ACC112 (cell line): ENCODE results near the gene MERTK.
A peak's percentile ranks its signal among the peaks of the same experiment; 100 is the strongest.
"Not testable (repeated sequence)": the region's sequence is repeated elsewhere in the genome, so short reads cannot be mapped to it uniquely, and the experiment has no call there.

Experiments
- H2AFZ ChIP-seq: fragments of 200-600 bp; sonication (generic); one replicate; pipeline ENCODE4 v1.6.0; 2017; ENCODE audit warnings: antibody characterized with exemption, low read length; ENCODE audit not compliant: unreplicated experiment
- H3K27ac ChIP-seq: fragments of 200-600 bp; sonication (generic); 2 replicates; pipeline ENCODE4 v1.5.1; 2014; ENCODE audit warnings: low read depth, mild to moderate bottlenecking, antibody characterized with exemption, low read length, moderate library complexity
- H3K27me3 ChIP-seq: fragments of 200-600 bp; sonication (generic); 2 replicates; pipeline ENCODE4 v1.6.1; 2014; ENCODE audit warnings: mild to moderate bottlenecking, antibody characterized with exemption, low read length, moderate library complexity, mixed read lengths; ENCODE audit not compliant: insufficient read depth
- H3K36me3 ChIP-seq: fragments of 200-600 bp; sonication (generic); 2 replicates; pipeline ENCODE4 v1.6.1; 2016; ENCODE audit warnings: mild to moderate bottlenecking, antibody characterized with exemption, low read length, moderate library complexity, mixed read lengths; ENCODE audit not compliant: insufficient read depth
- H3K4me1 ChIP-seq: fragments of 200-600 bp; sonication (generic); one replicate; pipeline ENCODE4 v1.6.1; 2016; ENCODE audit warnings: low read length, mixed read lengths; ENCODE audit not compliant: insufficient read depth, unreplicated experiment, control insufficient read depth
- H3K4me3 ChIP-seq: fragments of 200-600 bp; sonication (generic); 2 replicates; pipeline ENCODE4 v1.5.1; 2014; ENCODE audit warnings: mild to moderate bottlenecking, low read depth, low read length
- H3K79me2 ChIP-seq: fragments of 200-600 bp; sonication (generic); one replicate; pipeline ENCODE4 v1.6.0; 2016; ENCODE audit warnings: low read length; ENCODE audit not compliant: control insufficient read depth, unreplicated experiment, insufficient read depth

MERTK gene

DNA sequence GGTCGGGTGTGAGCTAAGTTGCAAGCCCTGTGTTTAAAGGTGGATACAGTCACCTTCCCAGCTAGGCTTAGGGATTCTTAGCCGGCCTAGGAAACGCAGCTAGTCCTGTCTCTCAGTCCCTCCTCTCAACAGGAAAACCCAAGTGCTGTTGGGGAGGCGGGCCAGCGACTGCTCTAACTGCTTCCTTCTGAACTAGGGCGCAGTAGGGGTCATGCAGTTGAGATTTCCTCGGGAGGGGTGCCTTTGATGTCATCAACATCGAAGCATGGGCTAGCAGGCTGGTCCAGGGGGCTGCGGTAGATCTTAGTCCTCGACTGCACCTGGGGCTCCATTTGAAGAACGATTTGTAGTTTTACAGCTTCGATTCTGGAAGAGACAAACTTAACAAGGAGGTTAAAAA, 141.1 kb downstream of the MERTK start:
- not testable (repeated sequence) for H3K4me1 ChIP-seq, H3K36me3 ChIP-seq, H3K4me3 ChIP-seq, H3K79me2 ChIP-seq, H3K27ac ChIP-seq, H2AFZ ChIP-seq, H3K27me3 ChIP-seq

DNA sequence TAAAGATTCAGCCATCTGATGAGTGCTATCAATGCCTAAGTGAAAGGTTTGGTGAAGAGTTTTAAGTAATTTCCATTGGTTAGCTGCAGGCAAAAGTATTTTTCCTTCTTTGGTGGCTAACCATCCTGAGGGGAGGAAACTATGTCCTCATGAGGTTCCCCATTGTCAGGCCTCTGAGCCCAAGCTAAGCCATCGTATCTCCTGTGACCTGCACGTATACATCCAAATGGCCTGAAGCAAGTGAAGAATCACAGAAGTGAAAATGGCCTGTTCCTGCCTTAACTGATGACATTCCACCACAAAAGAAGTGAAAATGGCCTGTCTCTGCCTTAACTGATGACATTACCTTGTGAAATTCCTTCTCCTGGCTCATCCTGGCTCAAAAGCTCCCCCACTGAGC, 141.7 kb downstream of the MERTK start:
- H2AFZ ChIP-seq, H3K27ac ChIP-seq, H3K27me3 ChIP-seq, H3K79me2 ChIP-seq, H3K4me1 ChIP-seq, H3K36me3 ChIP-seq, H3K4me3 ChIP-seq: not testable (repeated sequence)

DNA sequence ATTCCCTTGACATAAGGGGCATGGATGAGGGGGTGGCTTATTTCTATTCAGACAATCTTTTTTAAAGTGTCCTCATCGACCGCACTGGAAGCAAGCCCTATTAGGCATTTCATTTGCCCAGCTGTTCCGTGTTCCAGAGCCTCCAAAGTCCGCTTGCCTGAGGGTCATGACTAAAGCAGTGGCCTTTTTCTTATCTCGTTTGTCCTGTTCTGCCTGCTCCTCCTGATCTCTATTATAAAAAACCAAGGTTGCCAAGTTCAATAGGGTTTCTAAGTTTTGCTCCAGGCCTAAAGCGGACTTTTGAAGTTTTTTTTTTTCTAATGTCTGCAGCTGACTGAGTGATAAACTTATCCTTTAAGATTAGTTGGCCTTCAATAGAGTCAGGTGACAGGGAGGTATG, 143.1 kb downstream of the MERTK start:
- H3K4me3 ChIP-seq, H3K27ac ChIP-seq, H3K4me1 ChIP-seq, H2AFZ ChIP-seq, H3K27me3 ChIP-seq, H3K36me3 ChIP-seq, H3K79me2 ChIP-seq: not testable (repeated sequence)

DNA sequence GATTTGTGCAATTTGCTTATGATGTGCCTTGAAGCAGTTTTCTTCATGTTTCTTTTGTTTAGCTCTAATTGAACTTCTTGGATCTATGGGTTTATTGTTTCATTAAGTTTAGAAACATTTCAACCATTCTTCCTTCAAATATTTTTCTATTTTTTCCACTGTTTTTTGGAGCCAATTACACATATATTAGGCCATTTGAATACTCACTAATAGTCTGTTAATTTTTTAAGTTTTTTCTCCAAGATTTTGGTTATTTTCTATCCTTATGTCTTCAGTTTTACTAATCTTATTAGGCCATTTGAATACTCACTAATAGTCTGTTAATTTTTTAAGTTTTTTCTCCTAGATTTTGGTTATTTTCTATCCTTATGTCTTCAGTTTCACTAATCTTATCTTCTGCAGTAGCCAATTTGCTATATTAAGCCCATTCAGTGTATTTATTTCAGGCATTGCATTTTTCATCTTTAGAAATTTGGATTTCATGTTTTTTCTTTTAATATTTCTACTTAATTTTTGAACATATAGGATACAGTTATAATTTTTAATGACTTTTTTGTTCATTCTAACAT, 147.1 kb downstream of the MERTK start:
- Histone ChIP-seq H3K36me3 (no peaks in the 10 kb centered on the region), H3K27ac (no peak overlapping the region), H3K27me3 (no peaks in the 10 kb centered on the region), H3K4me1 (no peaks in the 10 kb centered on the region), H3K79me2 (no peaks in the 10 kb centered on the region), H3K4me3 (no peak overlapping the region), H2AFZ (no peak overlapping the region)

DNA sequence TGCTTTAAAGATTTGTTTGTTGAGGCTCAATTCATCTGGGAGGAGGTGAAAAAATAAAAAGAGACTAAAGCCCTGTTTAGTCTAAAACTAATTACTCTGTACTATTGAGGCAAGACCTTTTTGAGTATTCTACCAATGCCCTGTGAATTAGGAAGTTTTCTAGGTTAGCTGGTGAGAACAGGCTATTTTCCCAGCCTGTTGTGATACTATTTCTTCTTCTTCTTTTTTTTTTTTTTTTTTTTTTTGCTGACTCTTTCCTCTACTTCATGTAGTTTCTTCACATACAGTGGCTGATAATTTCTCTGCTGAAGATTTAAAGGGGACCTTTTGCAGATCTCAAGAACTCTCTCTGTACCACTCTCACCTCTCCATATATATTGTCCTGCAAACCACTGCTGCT, 147.8 kb downstream of the MERTK start:
- Histone ChIP-seq H3K27ac (no peak overlapping the region), H3K79me2 (no peaks in the 10 kb centered on the region), H2AFZ (no peak overlapping the region), H3K4me1 (no peaks in the 10 kb centered on the region), H3K4me3 (no peak overlapping the region), H3K27me3 (no peaks in the 10 kb centered on the region), H3K36me3 (no peaks in the 10 kb centered on the region)

DNA sequence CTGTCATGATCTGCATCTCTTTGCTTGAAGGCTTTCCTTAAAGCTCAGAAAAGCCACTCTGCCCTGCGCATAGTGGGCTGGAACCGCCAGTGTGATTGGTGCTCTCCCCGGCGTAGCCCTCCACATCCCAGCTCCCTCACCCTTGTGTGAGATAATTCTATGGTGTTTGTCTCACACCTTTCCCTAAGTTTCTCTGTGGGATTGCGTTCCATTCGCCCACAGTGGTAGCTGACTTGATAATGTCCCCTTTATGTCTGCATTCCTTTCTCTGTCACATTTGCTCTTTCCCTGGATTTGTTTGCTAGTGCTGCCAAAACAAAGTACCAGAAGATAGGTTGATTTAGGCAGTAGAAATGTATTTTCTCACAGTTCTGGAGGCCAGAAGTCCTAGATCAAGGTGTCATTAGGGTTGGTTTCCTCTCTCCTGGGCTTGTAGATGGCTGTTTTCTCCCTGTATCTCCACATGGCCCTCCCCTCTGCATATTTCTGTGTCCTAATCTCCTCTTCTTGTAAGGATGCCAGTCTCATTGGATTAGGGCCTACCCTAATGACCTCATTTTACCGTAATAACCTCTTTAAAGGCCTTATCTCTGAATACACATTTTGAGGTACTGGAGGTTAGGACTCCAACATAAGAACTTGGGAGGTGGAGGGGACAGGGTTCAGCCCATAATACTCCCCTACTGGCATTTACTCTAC, 149.3 kb downstream of the MERTK start:
- Histone ChIP-seq H3K27me3 (no peaks in the 10 kb centered on the region), H2AFZ (no peak overlapping the region), H3K79me2 (no peaks in the 10 kb centered on the region), H3K36me3 (no peaks in the 10 kb centered on the region), H3K4me3 (no peak overlapping the region), H3K4me1 (no peaks in the 10 kb centered on the region), H3K27ac (no peak overlapping the region)

DNA sequence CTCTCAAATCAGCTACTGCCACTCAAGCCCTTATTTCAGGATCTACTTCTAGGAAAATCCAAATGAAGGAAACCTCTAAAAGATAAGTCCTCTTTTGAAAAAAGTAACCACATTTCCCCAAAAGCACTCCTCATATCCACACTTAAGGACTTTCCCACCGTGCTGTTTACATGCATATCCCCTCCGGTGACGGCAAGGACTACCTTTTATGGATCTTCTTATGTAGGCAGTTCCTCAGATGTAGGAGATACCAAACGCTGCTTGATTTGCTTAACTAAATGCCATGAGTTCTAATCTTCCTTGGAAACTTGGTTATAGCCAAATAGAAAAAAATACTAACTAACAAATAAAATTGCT, 149.8 kb downstream of the MERTK start:
- Histone ChIP-seq H3K36me3 (no peaks in the 10 kb centered on the region), H3K27me3 (no peaks in the 10 kb centered on the region), H2AFZ (no peak overlapping the region), H3K79me2 (no peaks in the 10 kb centered on the region), H3K4me1 (peaks cover 1% of the 10 kb centered on the region), H3K4me3 (no peak overlapping the region), H3K27ac (no peak overlapping the region)

DNA sequence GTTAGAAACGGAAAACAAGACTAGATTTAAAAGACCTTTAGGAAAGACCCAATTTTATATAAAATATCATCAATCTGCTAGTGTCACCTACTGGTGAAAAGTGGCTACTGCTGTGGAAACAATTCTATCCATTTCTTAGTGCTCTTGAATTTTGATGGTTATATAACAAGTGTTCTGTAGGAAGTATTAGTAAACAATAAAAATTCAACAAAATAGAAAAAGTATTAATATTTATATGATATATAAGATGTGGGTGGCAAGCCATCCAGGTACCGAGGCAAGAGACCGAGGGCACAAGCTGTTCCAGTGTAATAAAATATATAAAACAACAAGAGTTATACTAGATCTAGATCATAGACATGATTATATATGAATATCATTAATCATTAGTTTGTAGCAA, 150.5 kb downstream of the MERTK start:
- Histone ChIP-seq H3K79me2 (no peaks in the 10 kb centered on the region), H3K27me3 (no peaks in the 10 kb centered on the region), H3K4me3 (no peak overlapping the region), H3K27ac (no peak overlapping the region), H2AFZ (no peak overlapping the region), H3K36me3 (no peaks in the 10 kb centered on the region), H3K4me1 (peaks cover 8% of the 10 kb centered on the region)

DNA sequence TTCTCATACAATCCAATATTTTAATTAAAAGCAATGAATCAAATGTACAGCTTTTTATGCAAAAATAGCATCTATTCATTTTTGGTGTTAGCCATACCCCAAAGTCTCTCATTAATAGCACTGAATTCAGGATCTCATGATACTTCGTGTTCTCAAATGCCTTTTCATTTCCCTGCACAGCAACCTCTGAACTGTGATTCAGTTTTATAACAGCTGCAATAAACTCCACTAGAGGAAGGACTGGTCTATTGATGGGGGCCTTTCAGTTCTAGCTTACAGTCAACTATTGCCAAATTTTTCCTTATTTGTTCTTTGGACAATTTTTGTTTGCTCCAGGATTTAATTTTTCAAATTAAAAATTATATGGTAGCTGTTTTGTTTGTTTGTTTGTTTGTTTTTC, 151.9 kb downstream of the MERTK start:
- Histone ChIP-seq H3K79me2 (no peaks in the 10 kb centered on the region), H3K27me3 (no peaks in the 10 kb centered on the region), H3K4me3 (no peak overlapping the region), H2AFZ (no peak overlapping the region), H3K27ac (no peak overlapping the region), H3K4me1 (peaks cover 8% of the 10 kb centered on the region), H3K36me3 (no peaks in the 10 kb centered on the region)

DNA sequence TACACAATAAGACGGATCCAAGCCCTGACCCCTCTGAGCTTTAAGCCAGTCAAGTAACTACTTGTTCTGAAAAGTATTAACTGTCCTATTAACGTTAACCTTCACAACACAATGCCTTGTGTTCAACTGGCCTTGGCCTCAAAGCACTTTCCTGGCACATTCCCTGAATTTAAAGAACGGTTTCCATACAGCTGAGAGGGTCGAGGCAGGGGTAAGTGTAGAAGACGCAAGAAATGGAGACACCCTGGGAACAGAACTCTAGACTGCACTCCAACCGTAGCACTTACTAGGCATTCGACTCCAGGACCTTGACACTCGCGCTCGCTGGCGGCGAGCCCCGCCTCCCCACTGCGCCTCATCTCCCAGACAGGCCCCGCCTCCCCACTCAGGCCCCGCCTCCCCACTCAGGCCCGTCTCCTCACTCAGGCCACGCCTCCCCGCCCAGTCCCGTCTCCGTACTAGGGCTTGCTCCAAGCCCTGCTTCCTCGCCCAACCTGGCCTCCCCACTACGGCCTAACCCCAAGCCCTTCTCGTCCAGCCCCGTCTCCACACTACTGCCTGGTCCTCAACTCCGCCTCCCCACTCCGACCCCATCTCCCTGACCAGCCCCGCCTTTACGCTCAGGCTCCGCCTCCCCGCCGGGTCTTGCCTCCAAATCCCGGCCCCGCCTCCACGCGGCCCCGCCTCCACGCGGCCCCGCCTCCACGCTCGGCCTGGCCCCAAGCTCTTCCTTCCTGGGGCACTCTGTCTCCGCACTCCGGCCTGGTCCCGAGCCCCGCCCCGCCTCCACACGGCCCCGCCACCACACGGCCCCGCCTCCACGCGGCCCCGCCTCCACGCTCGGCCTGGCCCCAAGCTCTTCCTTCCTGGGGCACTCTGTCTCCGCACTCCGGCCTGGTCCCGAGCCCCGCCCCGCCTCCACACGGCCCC, 155.8 kb downstream of the MERTK start:
- Histone ChIP-seq H3K27ac (peak overlapping the region; percentile 69), H3K79me2 (peaks cover 25% of the 10 kb centered on the region)

More for the DNA sequence above, 155.8 kb downstream of the MERTK start:
- H3K4me3 ChIP-seq: peak overlapping the region; percentile 79
- H3K4me1 ChIP-seq: peaks cover 18% of the 10 kb centered on the region
- peak overlapping the region; percentile 71 for H2AFZ ChIP-seq
- H3K27me3 ChIP-seq: no peaks in the 10 kb centered on the region
- no peaks in the 10 kb centered on the region for H3K36me3 ChIP-seq
